HEK293 (cell line): Measurements from ENCODE around the gene ASCC1.

Experiments used
- EGR2 ChIP-seq: fragments of 450-650 bp; formaldehyde crosslinking; IDR thresholded peaks from 2 replicates; pipeline ENCODE4 v1.5.1; 2016; ENCODE audit warnings: low read depth, missing biosample characterization, missing genetic modification characterization
- RBAK ChIP-seq: fragments of 450-650 bp; formaldehyde crosslinking; IDR thresholded peaks from 2 replicates; pipeline ENCODE4 v1.5.1; 2016; ENCODE audit warnings: missing biosample characterization, missing genetic modification characterization
- SP2 ChIP-seq: fragments of 450-650 bp; formaldehyde crosslinking; IDR thresholded peaks from 2 replicates; pipeline ENCODE4 v1.5.1; 2016; ENCODE audit warnings: missing biosample characterization, missing genetic modification characterization
- YY1 ChIP-seq: fragments of 450-650 bp; formaldehyde crosslinking; IDR thresholded peaks from 2 replicates; pipeline ENCODE4 v1.5.1; 2018; ENCODE audit warnings: missing biosample characterization, missing genetic modification characterization
- ZBTB6 ChIP-seq: fragments of 450-650 bp; formaldehyde crosslinking; IDR thresholded peaks from 2 replicates; pipeline ENCODE4 v1.5.1; 2017; ENCODE audit warnings: missing biosample characterization, missing genetic modification characterization
- ZNF292 ChIP-seq: fragments of 450-650 bp; formaldehyde crosslinking; IDR thresholded peaks from 2 replicates; pipeline ENCODE4 v1.5.1; 2016; ENCODE audit warnings: low read depth, missing biosample characterization, missing genetic modification characterization, borderline replicate concordance
- ZNF549 ChIP-seq: fragments of 450-650 bp; IDR thresholded peaks from 2 replicates; pipeline ENCODE4 v1.5.1; 2018; ENCODE audit warnings: missing biosample characterization, missing genetic modification characterization, mild to moderate bottlenecking, inconsistent platforms, moderate library complexity
- ZNF660 ChIP-seq: fragments of 450-650 bp; IDR thresholded peaks from 2 replicates; pipeline ENCODE4 v1.5.1; 2018; ENCODE audit warnings: missing biosample characterization, mild to moderate bottlenecking, missing genetic modification characterization
- ZNF707 ChIP-seq: fragments of 450-650 bp; formaldehyde crosslinking; IDR thresholded peaks from 2 replicates; pipeline ENCODE4 v1.5.1; 2016; ENCODE audit warnings: missing biosample characterization, missing genetic modification characterization
- ZNF776 ChIP-seq: fragments of 450-650 bp; formaldehyde crosslinking; IDR thresholded peaks from 2 replicates; pipeline ENCODE4 v1.5.0; 2017; ENCODE audit warnings: missing biosample characterization, missing genetic modification characterization, borderline replicate concordance
- ZNF791 ChIP-seq: fragments of 450-650 bp; formaldehyde crosslinking; IDR thresholded peaks from 2 replicates; pipeline ENCODE4 v1.5.1; 2016; ENCODE audit warnings: missing biosample characterization, missing genetic modification characterization
- TF ChIP-seq, protein P1 (sequence below): fragments of 450-650 bp; formaldehyde crosslinking; IDR thresholded peaks from 2 replicates; pipeline ENCODE4 v1.5.1; 2016; ENCODE audit warnings: missing biosample characterization, missing genetic modification characterization
- TF ChIP-seq, protein P2 (sequence below): fragments of 450-650 bp; formaldehyde crosslinking; IDR thresholded peaks from 2 replicates; pipeline ENCODE4 v1.5.1; 2016; ENCODE audit warnings: missing biosample characterization, missing genetic modification characterization

GRCh38 chr10:72065439-72066025, 150.5 kb downstream of the ASCC1 start:
- TF ChIP-seq ZNF776 (tag by site-specific recombination), result no peak
- TF ChIP-seq, protein P1, sequence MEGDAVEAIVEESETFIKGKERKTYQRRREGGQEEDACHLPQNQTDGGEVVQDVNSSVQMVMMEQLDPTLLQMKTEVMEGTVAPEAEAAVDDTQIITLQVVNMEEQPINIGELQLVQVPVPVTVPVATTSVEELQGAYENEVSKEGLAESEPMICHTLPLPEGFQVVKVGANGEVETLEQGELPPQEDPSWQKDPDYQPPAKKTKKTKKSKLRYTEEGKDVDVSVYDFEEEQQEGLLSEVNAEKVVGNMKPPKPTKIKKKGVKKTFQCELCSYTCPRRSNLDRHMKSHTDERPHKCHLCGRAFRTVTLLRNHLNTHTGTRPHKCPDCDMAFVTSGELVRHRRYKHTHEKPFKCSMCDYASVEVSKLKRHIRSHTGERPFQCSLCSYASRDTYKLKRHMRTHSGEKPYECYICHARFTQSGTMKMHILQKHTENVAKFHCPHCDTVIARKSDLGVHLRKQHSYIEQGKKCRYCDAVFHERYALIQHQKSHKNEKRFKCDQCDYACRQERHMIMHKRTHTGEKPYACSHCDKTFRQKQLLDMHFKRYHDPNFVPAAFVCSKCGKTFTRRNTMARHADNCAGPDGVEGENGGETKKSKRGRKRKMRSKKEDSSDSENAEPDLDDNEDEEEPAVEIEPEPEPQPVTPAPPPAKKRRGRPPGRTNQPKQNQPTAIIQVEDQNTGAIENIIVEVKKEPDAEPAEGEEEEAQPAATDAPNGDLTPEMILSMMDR (tag by site-specific recombination), result no peak
- TF ChIP-seq ZNF660, result no peak
- TF ChIP-seq EGR2, result no peak
- TF ChIP-seq ZBTB6 (tag by site-specific recombination), result no peak
- no peak for TF ChIP-seq ZNF549 (tag by site-specific recombination)
- no peak for TF ChIP-seq YY1 (tag by site-specific recombination)
- TF ChIP-seq, protein P2, sequence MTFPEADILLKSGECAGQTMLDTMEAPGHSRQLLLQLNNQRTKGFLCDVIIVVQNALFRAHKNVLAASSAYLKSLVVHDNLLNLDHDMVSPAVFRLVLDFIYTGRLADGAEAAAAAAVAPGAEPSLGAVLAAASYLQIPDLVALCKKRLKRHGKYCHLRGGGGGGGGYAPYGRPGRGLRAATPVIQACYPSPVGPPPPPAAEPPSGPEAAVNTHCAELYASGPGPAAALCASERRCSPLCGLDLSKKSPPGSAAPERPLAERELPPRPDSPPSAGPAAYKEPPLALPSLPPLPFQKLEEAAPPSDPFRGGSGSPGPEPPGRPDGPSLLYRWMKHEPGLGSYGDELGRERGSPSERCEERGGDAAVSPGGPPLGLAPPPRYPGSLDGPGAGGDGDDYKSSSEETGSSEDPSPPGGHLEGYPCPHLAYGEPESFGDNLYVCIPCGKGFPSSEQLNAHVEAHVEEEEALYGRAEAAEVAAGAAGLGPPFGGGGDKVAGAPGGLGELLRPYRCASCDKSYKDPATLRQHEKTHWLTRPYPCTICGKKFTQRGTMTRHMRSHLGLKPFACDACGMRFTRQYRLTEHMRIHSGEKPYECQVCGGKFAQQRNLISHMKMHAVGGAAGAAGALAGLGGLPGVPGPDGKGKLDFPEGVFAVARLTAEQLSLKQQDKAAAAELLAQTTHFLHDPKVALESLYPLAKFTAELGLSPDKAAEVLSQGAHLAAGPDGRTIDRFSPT, result no peak
- no peak for TF ChIP-seq RBAK (tag by site-specific recombination)
- TF ChIP-seq ZNF707, result no peak
- TF ChIP-seq SP2 (tag by site-specific recombination), result no peak
- TF ChIP-seq ZNF292, result no peak
- no peak for TF ChIP-seq ZNF791 (tag by site-specific recombination)
